CD4-positive, alpha-beta T cell treated with Interleukin-10 for 1 hour (primary cell): Measurements from ENCODE around the gene HAND2.

Experiments
- DNase-seq: peaks from one replicate; pipeline ENCODE4 v3.0.0-alpha.2; 2020

HAND2 gene

DNA sequence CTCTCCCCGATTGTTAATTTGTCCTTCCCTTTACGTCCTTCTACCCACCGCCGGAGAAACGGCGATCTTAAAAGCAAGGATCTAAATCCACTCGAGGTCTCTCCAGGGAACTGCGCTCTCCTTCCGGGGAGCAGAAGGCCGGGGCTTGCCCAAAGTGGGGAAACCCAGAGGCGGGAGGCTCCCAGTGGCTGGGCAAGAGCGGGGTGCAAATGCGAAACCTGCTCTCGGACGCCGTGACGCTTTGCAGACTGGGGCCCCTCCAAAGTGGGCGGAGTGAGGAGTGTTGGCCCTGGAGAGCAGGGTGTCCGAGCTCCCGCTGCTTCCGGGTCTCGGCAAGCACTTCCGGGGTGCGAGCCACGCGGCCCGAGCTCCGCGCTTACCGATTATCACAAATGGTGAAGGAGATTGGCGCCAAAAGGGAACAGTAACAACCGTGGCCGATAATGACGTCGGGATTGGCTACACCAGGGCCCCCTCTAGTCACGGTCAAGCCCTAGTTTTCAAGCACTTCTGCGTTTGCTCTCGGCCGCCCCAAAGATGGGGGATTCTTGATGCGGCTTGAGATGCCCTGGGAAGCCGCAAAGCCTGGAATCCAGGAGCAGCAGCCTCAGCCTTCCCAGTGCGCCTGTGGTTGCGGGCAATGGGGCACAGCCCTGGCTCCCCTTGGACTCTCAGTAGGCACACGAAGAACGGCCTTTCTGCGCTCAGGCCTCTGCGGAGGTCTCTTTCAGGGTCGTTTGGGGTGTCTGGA, 29.0 kb downstream of the HAND2 start:
- no peak for DNase-seq

DNA sequence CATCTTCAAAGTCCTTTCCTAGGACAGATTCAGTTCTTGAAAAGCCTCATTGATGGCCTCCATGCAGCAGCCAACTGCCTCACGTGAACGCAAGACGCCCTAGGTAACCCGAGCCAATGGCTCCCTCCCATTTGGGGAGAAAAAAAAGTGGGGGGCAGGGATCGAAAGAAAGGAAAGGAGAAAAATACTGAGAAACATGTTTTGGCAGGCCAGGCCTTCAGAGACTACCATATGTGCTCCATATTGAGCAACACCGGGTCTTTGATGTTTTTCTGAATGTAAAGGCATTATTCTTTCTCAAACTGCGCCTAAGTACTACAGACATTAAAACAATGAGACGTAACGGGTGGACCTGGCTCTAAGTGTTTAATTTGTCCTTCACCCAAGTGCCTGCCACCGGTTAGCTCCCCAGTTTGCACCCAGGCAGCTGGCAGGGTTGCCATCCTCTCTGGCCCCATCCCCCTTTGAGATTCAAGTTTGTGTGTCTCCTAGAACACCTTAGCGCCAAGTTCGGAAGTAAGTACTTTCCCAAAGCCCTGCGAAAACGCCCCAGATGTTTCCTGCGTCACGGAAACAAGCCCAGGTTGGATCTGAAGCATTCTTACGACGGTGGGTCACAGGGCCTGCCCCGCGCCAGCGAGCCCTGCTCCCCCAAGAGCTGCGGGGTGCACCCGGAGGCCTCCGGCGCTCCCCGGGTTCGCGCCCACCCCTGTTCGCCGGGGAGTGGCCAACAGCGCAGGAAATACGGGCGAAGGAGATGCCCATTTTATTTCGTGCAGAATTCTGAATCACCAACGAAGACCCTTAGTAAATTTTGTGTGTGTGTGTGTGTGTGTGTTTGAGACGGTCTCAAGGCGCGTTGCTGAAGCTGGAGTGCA, 30.1 kb downstream of the HAND2 start:
- DNase-seq, result no peak

DNA sequence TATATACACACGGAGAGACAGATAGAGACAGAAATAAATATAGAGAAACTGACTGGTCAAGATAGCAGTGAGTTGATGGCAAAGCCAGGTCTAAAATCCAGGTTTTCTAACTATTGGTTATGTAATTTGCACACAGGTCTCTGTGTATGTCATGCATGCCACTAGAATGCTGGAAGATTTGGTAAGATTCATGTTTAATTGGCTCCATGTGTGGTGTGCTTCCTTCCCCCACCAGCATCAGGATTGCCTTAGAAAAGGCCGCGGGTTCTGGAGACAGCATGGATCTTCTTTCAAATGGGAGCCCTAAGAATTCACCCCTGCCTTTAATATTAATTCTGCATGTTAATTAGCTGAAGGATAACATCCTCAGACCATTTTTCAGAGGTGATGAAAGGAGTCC, 31.3 kb downstream of the HAND2 start:
- DNase-seq, result no peak

DNA sequence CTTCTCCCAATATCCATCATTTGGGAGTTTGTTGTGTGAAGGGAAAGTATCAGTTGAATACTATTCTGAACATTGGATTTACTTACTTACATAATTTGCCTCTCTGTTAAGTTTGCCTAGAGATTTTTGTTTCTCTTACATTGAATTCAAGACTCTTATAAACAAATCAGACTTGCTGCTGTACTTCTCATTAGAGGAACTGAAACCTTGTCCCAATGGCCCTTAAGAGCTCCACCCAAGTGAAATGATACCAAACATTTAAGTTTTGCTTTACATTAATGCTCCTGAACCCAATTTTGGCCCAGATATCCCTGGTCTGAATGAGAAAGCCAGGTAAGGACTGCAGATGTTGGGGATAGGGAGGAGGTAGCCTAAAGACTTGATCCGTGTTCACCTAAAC, 32.0 kb downstream of the HAND2 start:
- no peak for DNase-seq

GRCh38 chr4:173494013-173494970, 35.7 kb downstream of the HAND2 start:
- DNase-seq, result peak; percentile 75

DNA sequence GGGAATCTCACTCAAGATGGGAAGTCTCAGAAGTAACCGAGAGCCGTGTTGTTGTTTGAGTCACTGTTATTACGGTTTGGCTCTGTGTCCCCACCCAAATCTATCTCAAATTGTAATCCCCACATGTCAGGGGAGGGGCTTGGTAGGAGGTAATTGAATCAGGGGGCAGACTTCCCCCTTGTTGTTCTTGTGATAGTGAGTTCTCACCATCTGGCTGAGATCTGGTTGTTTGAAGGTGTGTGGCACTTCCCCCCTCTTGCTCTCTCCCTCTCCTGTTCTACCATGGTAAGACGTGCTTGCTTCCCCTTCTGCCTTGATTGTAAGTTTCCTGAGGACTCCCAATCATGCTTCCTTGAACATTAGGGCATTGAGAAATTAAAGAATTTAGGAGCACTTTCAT, 37.0 kb downstream of the HAND2 start:
- no peak for DNase-seq

- no peak for DNase-seq
These were observed 37.7 kb downstream of the HAND2 start for GRCh38 chr4:173492315-173492714.

DNA sequence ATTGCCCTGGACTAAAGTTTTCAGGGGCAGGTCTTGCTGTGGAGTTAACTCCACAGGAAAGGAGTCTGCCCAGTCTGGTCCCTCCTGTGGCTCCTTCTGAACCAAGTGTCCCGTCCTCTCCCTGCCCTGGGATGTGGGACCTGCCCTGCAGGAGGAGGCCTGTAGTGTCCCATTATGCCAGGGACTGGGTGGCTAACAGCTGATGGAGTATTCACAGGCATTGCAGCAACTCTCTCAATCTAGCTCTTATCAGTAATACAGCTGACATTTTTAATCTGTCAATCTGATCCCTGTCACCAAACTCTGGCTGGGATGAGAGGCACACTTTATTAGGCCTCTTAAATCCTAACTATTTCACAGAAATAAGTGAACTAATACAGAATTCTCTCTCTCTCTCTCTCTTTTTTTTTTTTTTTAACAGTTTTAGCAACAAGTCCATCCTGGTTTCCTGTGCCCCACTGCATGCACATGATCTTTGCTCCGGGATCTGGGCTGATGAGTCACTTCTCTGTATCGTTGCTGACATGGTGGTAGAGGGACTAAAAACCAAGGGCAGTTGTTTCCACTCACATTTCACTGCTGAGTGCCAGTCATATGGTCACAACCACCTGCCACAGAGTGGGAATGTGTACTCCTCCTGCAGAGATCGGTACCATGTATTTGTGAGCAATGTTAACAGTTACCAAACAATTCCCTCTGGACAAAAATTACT, 39.1 kb downstream of the HAND2 start:
- DNase-seq, result no peak

GRCh38 chr4:173490256-173490655, 39.8 kb downstream of the HAND2 start:
- no peak for DNase-seq

GRCh38 chr4:173489514-173489913, 40.5 kb downstream of the HAND2 start:
- DNase-seq, result no peak

- DNase-seq, result no peak
These were observed 41.4 kb downstream of the HAND2 start for GRCh38 chr4:173488656-173489055.

DNA sequence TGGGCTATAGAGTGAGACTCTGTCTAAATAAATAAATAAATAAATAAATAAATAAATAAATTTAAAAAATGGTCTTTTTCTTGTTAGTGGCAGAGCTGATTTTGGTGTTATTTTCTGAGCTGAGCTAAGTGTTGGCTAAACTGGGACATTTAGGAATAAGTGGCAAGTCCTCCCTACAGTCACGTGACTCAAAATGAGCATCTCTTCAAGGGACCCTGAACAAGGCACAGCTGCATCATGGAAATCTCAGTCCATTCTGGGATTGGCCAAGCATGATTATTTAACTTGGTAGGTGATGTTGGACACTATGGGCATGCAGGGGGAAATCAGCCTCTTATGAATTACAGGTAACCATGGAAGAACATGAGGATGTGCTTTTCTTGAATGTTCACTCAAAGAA, 42.0 kb downstream of the HAND2 start:
- DNase-seq, result no peak

- DNase-seq, result no peak
These were observed 43.2 kb downstream of the HAND2 start for GRCh38 chr4:173486714-173487392.

DNA sequence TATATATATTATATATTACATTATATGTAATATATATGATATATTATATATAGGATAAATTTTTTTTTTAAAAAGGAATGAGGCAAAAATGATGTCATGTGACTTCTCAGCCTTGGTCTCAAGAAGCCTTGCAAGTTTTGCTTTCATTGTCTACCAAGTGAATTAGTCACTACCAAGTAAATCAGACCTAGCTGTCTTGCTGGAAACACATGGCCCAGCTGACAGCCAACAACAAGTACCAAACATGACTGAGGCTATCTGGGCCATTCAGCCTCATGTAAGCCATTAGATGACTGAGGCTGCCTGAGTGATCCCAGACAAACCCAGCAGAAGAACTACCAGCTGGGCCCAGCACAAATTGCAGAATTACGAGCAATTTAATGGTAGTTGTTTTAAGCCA, 44.9 kb downstream of the HAND2 start:
- DNase-seq, result no peak

DNA sequence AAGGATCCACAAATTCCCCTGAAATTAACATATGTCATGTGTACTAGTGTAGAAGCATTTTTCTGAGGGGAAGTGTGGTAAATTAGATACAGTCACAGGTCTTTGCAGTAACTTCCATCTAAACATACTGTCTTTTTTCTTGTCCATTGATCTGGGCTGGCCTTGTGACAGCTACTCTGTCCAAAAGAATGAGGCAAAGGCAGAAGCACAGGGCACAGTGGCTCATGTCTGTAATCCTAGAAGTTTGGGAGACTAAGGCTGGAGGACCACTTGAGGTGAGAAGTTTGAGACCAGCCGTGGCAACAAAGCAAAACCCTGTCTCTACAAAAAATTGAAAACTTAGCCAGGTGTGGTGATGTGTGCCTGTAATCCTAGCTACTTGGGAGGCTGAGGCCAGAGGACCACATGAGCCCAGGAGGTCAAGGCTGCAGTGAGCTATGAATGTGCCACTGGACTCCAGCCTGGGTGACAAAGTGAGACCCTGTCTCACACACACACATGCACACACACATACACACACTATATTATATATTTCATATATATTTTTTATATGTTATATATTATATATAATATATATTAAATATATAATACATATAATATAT, 47.6 kb downstream of the HAND2 start:
- DNase-seq, result no peak

DNA sequence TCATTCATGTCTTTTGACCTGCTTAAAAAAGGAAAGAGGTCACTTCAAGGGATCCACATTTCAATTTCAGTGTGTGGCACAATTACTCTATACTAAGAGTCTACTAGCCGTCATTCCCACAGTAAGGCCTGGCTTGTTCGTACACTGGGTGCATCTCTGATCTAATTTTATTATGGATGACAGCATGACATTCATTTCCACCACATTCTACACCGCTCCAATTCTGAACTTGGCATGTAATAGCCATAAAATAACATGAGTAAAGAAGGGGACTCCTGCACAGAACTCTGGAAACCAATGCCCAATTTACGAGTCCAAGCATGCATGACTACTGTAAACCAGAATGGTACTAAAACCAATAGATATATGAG, 51.1 kb downstream of the HAND2 start:
- DNase-seq, result no peak

- DNase-seq, result no peak
These were observed 51.7 kb downstream of the HAND2 start for GRCh38 chr4:173478201-173478912.

GRCh38 chr4:173477016-173477415, 53.0 kb downstream of the HAND2 start:
- no peak for DNase-seq
